T-helper 1 cell (primary cell): ENCODE results near the gene AK8.

Experiments used
- DNase-seq, 5 donors: peaks; one replicate each; pipeline ENCODE4 v3.0.0-alpha.2; 2012 to 2020

The AK8 gene

DNA sequence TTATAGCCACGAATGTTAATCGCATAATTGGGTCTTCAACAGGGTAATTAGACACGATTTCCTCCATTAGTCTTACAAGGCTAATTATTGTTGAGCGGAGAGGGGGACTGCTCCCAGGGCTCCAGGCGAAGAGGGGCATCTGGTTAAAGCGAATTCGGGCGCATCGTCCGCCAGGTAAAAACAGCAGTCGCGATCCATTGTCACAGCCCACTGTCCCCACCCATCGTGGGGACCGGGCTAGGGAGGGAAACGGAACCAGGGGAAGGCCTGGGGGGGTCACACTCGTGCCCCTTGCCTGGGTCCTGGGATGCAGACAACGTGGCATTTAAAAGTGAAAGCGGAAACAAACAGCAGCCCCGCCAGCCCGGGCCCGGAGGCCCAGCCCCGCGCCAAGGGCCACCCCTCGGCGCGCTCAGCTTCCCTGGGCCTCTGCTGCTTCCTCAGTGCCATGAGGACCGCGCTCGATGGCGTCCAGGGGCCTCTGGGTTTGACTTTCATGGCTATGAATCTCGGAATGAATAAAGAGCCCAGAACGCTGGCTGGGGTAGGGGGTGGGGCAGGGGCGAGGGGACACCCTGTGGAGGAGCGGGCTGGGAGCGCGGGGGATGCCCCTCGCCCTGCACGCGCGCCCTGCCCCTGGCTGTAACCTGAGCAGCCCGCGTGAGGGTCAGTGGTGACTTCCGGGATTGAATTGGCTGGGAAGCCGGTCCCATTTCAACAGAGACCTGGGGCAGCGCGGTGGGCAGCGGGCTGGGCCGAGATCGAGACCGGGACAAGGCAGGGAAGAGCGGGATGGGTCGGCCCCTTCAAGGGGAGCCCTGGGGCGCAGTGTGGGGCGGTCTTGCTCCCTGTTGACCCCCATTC, 107.9 kb downstream of the AK8 start:
- peak; percentile 13 to 68 (median 38) for DNase-seq

DNA sequence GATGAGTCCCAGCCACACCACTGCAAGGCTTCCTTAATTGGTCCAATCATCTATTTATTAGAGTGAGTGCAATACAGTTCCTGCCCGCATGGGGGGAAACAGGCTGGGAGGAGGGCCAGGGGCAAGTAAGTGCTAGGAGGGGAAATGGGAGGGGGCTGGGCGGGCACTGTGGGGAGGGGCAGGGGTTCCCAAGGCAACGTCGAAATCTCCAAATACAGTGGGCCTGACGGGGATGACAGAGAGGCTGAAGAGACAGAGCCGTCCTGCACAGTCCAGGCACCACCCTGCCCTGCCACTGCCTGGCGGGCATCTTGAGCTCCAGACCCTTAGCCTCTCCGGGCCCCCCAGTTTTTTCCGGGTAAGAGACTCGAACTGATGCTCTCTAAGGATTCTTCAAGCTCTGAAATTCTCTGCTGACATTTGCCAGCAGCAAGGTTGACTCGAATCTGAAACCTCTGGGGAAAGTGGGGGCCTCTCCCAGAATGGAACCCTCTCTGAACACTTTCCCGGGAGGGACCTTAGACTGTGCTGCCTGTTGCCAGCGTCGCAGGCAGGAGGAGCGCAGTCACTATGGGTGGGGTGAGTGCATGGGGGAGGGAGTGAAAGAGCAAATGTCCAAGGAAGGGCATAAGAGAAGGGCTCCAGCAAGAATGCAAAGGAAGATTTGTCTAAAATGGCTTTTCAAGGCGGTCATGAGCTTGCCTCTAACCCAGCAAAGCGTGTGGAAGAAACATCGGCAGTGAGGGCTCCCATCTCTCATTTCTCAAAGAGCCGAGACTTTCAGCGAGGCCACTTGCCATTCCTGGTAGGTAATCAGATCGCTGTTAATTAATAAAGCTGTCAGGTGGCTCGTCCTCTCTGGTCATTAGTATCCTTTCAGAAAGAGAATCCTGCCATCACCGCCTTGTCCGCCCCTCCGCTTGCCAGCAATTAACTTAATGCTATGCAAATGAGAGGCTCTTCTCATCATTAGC, 108.9 kb downstream of the AK8 start:
- DNase-seq: peak; percentile 21 to 68 (median 42)

DNA sequence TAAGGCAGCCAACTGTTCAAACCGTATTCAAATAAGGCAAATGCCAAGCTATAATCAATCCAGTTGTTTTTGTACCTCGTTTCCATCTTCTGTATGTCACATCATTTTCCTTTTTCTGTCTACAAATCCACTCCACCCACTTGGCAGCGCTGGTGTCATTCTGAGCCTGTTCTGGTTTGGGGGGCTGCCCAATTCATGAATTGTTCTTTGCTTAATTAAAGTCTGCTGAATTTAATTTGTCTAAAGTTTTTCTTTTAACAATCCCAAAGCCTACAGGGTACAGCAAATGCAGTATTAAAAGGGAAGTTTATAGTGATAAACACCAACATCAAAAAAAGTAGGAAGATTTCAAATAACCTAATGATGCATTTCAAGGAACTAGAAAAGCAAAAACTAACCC, 114.5 kb downstream of the AK8 start:
- no peak for DNase-seq

DNA sequence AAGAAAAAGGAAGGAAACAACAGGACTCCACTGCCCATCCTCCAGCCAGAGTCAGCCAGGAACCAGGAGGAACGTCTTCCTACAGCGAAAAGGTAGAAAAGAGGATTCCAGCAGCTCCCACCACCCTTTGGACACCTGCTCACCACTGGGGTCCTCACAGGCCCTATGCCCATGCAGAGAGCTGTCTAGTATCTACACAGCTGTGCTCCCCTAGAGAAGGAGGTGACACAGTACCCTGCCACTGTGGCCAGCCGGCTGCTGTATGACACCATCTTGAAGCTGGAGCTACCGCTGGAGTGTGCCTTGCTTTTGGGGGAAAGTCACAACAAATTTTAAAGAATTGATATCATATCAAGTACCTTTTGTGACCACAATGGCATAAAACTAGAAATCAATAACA, 115.2 kb downstream of the AK8 start:
- DNase-seq: no peak

DNA sequence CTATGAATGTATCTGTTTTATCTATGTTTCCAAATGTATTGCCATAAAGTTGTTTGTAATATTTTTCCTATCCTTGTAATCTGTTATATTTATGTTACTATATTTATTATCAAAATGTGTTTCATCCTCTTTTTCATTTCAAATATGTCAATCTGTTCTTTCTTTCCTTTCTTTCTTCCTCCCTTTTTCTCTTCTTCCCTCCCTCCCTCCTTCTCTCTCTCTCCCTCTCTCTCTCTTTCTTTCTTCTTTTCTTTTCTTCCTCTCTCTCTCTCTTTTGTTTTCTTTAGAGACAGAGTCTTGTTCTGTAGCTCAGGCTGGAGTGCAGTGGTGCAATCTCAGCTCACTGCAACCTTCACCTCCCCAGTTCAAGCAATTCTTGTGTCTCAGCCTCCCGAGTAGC, 116.5 kb downstream of the AK8 start:
- DNase-seq: no peak

DNA sequence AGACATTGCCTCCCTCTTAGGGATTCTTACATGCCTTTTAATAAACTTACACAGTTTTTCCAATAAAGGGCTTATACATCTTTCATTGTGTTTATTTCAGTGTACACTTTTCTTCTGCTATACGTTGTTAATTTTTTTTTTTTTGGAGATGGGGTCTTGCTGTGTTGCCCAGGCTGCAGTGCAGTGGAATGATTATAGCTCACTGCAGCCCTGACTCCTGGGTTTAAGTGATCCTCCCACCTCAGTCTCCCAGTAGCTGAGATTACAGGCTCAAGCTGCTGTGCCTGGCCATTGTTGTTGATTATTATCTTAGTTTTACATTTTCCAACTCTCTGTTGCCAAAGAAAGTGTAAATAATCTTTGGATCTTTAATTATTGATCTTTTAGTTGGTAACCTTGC, 118.0 kb downstream of the AK8 start:
- no peak for DNase-seq

DNA sequence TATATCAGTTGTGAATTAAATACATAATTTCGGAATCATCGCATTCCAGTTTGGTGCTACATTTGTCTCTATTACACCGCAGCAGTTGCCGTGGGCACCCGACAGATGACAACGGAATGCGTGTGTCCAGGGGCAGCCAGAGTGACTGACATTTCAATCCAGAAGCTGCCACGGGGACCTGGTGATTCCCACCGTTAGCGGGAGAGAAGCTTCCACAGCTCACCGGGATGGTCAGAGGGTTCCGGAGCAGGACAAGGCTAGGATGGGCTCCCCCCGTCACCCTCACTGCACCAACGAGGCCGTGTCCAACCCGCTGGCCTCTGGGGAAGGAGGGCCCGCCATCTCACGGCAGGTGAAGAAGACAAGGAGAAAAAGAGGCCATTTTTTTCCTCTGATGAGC, 121.1 kb downstream of the AK8 start:
- no peak for DNase-seq

DNA sequence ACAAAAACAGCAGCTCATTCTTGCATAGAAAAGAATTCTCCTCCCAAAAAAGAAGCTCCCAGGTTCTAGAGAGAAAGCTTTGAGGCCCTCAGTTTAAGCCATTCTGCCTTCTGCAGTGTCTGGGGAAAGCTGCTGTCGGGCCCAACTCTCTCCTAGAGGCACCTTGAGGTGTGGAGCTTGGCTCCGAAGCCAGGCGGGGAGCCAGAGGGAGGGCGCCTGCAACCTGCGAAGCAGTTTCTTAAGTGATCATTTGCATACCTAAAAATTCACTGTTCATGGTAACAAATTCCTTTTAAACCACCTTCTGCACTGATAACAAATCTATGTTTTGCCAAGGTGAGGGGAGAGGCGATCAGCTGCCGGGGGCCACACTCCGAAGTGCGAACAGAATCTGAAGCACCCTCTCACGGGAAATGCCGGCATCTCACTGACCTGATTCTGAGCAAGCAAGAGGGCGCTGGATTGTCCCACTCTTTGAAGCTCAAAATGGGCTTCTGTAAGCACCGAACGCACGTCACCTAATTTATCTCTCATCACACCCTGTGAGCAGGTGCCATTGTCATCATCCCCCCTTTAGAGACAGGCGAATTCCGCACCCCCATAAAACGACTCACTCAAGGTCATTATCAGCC, 121.8 kb downstream of the AK8 start:
- DNase-seq: no peak

DNA sequence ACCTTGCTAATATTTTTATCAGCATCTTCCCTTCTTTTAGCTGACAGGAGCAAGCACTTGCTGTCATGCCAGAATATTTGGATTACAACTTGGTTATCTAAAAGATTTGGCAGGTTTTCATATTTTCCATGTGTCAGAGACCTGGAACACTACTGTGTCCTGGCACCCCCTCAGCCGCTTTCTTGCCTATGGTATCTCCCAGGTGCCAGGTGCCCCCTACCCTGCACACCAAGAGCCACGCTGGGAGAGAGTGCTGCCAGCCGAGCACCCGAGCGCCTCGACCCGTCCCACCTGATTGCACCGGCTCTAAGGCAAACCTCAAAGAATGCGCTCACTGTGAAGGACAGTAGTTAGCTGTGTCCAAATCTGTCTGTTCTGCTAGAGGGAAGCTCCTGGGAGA, 123.0 kb downstream of the AK8 start:
- no peak for DNase-seq

DNA sequence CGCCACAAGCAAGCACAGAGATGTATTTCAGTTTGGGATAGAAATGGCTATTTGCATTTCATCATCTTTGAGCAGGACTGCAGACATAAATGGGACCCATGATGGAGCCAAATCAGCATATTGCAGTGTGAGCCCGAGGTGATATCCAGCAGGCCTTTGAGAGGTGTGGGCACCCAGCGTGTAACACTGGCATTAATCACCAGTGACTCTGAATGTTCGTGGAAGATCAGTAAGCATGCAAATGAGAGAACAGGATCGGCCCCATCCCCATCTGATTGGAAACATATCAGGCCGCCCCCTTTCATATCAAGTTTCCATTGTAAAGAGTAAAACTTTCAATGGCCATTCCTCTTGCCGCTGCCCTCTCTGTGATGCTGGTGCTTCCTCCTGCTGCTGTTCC, 123.8 kb downstream of the AK8 start:
- no peak for DNase-seq

DNA sequence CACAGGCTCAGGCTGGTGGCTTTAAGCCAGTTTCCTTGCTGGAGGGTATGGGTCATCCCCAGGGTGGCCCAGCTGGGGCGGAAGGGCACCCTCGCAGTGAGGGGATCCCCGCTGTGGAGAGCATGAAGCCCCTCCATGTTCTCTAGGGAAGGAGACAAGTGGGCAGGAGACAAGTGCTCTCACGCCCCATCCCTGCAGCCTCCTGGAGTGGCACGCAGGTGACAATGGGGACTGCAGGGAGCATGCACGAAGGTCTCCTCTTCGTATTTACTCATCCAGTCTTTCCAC, 124.5 kb downstream of the AK8 start:
- no peak for DNase-seq

DNA sequence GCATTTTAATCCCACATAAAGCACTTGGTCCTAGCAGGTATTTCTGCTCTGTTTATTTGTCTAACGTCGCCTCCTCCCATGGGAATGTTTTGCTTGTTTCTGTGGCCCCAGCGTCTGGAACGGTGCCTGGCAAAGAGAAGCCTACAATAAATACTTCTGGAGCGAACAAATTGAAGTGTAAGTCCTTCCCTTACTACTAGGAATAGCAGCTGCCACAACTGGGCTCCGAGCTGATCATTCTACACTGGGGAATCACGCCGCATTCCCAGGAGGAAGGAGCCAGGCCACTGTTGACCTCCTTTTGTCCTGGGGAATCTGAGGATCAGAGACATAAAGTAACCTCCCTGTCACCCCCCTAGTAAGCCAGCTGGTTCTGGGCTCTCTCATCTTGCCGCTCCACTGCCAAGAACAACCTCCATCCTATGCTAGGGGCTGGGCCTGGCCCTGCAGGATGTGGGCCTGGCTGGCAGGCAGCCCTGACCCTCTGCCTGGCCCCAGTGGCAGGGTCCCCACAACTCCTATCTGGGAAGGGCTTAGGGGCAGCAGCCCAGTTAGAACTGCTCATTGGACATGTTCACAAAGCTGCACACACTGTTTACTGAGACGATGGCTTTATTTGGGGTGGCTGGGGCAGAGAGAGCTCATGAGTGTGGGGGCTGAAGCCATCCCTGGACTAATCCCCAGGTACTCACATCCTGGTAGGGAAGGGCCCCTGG, 125.0 kb downstream of the AK8 start:
- no peak for DNase-seq

DNA sequence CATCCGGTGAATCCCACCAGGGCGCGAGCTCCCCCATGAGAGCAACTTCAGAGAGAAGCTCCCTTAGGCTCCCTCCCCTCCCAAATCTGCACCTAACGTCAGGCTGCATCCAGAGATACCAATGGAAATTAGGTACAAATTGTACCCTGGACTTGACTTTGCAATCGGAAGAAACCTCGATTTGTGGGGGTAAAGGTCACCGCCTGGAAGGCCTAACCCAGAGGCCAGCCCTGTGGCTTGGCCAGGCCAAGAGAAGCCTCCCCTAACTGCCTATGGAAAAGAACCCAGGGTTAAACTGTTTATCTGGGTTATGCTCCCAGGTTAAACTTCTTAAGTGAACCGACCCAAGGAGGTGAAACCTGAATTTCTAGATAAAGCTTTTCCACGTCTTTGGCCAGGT, 127.4 kb downstream of the AK8 start:
- DNase-seq: no peak

DNA sequence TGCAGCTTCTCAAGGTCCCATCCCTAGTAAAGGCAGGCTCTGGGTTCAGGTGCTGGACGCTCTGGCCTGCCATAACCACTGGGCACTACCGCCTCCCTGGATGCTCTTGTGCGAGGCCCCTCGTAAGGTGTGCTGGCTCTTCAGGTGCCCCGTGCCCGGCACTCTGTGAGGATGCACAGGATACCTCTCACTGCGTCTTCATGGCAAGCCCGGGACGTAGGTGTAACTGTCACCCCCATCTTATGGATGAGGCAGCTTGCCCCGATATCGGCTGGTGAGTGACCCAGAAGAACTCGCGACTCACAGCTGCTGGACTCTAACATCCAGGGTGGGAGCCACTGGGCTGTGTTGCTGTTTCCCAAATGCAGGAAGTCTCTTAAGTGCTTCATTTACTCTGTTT, 128.8 kb downstream of the AK8 start:
- no peak for DNase-seq

DNA sequence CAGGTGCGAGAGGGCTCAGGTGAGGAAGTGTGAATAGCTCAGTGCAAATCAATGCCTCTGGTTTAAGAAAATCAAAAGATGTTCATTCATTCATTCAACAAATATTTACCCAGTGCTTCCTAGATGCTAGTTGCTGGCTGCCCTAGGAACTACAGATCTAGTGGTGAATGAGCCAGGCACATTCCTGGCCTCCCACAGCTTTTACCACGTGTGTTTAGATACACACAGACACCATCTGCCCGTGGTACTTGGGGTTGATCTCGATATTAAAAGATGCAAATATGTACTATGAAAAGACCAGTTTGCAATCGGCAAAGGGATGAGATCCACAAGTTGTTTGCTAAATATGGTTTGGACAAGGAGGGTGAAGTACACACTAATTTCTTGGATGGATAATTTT, 129.6 kb downstream of the AK8 start:
- DNase-seq: no peak

DNA sequence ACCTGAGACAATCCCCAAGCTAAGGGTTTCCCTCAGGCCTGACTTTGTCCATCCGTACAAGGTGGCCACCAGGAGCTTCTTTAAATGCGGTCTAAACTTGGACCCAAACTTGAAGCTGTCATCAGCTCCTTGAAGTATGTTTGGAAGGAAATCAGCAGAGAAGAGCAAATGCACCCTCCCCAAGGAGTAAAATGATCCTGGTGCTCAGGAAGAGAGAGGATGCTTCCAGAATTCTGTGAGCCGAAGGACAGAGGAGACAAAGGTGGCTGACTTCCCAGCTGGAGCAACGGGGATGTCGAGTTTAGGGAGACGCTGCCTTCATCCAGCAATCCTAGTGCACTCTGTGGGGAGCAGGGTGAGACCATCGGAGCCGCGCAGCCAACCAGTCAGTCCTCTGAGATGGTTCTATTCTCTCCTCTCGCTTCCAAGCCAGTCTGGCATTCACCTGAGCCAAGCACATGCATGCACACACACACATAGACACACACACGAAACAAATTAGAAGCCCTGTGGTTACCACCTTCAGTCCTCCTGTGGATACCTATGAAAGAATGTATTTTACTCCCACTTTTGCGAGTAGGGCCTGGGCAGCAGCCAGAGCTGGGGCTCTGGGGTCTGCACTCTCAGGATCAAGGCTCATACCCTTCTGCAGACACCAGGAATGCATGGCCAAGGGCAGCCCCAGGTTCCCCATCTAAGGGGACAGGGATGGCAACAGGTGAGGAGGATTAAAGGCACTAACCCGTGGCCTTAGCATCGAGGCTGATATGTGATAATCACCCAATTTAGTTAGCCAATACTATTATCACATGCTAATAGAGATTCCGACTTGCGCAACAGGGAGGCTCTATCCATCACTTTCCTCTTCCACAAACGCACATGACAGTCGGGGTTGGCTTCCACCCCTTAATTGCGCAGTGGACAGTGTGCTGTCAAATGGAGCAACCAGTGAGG, 132.1 kb downstream of the AK8 start:
- DNase-seq: no peak

DNA sequence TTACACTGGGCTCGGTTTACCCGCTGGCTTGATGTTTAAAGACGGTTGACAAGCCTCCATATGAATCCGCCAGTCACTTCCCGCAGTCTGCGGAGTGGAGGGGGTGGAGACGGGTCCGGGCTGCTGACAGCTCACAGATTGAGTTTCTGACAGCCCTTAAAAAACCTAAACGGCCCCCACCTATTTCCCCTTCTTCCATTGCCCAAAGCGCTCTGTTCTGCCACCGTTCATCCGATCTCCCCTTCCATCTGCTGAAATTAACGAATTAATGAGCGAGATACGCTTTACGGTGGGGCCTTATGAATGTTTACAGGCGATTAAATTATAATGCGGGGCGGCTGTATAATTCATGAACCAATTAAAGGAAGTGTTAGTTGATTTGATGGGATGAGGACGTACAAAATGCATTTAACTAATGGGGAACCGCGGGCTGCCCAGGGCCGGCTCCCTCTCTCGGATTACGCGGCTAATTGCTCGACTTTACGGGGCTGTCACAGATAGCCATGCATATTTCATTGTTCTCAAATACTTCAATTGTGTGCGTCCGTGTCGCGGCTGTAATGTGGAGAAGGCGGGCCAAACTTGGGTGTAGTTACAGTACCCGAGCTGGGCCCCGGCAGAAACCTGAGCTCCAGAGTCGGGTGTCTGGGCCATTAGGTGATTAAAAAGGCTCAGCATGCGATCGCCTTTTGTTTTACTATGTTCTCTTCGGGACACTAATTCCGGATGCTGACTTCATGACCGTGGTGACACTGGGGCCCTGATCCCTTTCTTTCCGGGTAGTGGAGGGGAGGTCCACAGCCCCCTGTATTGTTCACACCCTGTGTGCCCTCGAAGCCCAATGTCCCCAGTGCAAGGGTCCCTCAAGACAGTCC, 133.0 kb downstream of the AK8 start:
- no peak for DNase-seq

DNA sequence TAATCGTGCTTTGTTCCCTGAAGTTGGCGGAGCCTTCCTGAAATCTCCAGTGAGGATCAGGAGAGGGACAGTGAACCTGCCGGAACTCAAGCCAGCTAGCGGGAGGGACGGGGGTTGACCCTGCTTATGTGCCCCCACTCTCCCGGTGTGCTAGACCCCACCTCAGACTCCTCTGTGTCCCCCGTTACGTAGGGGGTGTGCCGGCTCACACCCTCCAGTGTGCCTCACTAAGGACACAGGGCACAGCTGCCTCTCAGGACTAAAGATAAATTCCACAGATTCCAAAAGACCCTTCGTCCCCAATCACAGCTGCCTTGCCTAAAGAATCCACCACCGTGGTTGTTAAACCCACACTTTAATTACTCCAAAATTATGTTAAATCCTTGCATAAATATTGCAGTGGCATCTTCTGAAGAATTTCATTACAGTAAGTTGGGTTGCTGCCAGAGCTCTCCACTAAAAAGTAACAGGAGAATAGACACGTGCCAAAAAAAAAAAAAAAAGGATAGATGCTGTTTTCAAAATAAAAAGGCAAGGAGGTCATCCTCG, 134.1 kb downstream of the AK8 start:
- no peak for DNase-seq

DNA sequence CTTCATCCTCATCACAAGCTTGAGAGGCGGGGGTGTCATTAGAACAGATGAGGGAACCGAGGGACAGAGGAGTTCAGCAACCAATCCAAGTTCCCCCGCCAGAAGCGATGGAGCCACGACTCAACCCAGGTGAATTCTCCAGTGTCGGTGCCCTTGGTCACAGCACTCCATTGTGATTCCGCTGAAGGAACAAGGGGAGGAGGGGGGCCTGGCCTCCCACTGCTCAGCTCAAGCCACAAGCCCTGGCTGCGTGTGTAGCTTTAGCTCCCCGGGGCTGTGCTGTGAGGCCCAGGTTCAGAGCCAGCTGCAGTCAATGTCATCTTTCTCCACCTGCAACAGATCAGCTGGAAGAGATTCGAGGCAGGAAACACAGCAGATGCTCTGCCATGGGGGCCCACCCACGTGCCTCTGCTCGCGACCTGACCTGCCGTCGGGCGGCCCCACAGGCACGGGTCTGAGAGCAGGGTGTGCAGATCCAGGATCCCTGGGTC, 135.2 kb downstream of the AK8 start:
- DNase-seq: no peak
